ENCODE data around the gene PPP2R2B. TPM values are rescaled to one million over a fixed set of nuclear protein-coding genes. Genes with fewer than 3 reads are reported as not detected.

Gene PPP2R2B
- total RNA-seq, 4 donors from 2014 or later = 0.20 to 1.9 (median 1.3) TPM

- intact Hi-C loops (cut with DNase I; ENCODE audit: low total_unique reads) = no loop called here
- Histone ChIP-seq H3K27ac (peak overlapping the region in 2 of 4 donors; percentile 0 to 12), H3K4me1 (no peaks in the 10 kb centered on the region), H3K27me3 (no peaks in the 10 kb centered on the region), H3K36me3 (no peaks in the 10 kb centered on the region), H3K9me3 (no peaks in the 10 kb centered on the region), H3K4me3 (no peak overlapping the region)
- DNase-seq = no peak
- in situ Hi-C loops (cut with MboI; ENCODE audit: low pct_ligation_motif_present in 1 of 4, low pct_unique_long_range_greater_than_20kb in 1 of 4, low sequenced_read_pairs in 3 of 4) = no loop called here
- 46 to 60% methylated on average over 2 of the region's 2 CpGs for WGBS, 2 donors (ENCODE audit: low coverage in 1 of 2)
- TF ChIP-seq CTCF (IDR thresholded peaks at IDR 0.05) (no peak), POLR2AphosphoS5 (IDR thresholded peaks at IDR 0.05) (no peak), EP300 (IDR thresholded peaks at IDR 0.05; ENCODE audit: low read depth) (no peak), POLR2A (IDR thresholded peaks at IDR 0.05) (no peak)
These were observed 196.9 kb downstream of the PPP2R2B start for GRCh38 chr5:146681585-146682105.

DNA sequence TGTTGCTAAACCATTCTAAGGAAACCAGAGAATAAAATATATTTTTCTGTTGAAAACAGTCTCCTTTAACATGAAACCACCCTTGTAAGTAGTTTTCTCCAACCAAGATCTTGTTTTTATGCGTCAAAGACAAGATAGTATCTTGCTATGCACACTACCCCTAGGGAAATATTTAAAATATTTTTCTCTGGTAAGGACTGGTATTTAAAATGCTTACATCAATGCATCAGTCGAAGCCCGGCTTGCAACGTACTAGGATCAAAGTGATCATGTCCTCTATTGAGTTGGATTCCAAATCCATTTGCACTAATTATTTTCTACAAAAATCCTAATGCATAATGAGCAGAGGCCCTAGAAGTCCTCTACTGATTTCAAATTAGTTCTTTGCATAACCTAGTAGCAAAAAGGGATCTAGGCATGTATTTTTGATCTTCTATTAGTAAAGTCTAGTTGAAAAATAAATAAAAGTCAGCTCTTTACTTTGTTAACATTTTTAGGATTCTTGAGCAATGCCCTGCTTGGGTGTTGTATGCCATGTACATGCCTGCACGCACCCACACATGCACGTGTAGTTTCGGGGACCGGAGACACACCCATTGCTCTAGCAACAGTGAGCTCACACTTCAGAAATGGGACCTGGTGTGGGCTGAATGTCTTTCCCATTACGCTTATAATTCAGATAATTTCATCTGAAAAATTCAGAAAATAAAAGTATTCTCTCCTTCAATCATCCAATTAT, 197.5 kb downstream of the PPP2R2B start:
- no peaks in the 10 kb centered on the region for H3K9me3 ChIP-seq
- H3K27ac ChIP-seq = peak overlapping the region in 1 of 4 donors; percentile 12
- in situ Hi-C loops (cut with MboI; ENCODE audit: low pct_ligation_motif_present in 1 of 4, low pct_unique_long_range_greater_than_20kb in 1 of 4, low sequenced_read_pairs in 3 of 4) = no loop called here
- DNase-seq = no peak
- no peaks in the 10 kb centered on the region for H3K4me1 ChIP-seq
- intact Hi-C loops (cut with DNase I; ENCODE audit: low total_unique reads) = no loop called here
- no peaks in the 10 kb centered on the region for H3K36me3 ChIP-seq
- no peaks in the 10 kb centered on the region for H3K27me3 ChIP-seq
- no peak overlapping the region for H3K4me3 ChIP-seq
- WGBS, 2 donors (ENCODE audit: low coverage in 1 of 2) = 78 to 90% methylated on average over 9 of the region's 9 CpGs
- TF ChIP-seq POLR2AphosphoS5 (IDR thresholded peaks at IDR 0.05) = no peak
- no peak for TF ChIP-seq EP300 (IDR thresholded peaks at IDR 0.05; ENCODE audit: low read depth)
- no peak for TF ChIP-seq POLR2A (IDR thresholded peaks at IDR 0.05)
- TF ChIP-seq CTCF (IDR thresholded peaks at IDR 0.05) = no peak

- no peak for DNase-seq
- in situ Hi-C loops (cut with MboI; ENCODE audit: low pct_ligation_motif_present in 1 of 4, low pct_unique_long_range_greater_than_20kb in 1 of 4, low sequenced_read_pairs in 3 of 4) = no loop called here
- Histone ChIP-seq H3K27me3 (no peaks in the 10 kb centered on the region), H3K9me3 (no peaks in the 10 kb centered on the region), H3K4me1 (no peaks in the 10 kb centered on the region), H3K27ac (no peak overlapping the region), H3K4me3 (no peak overlapping the region), H3K36me3 (no peaks in the 10 kb centered on the region)
- WGBS, 2 donors (ENCODE audit: low coverage in 1 of 2) = 39% methylated on average over 4 of the region's 4 CpGs; no CpG with 5 or more reads in 1 of the 2 donors
- intact Hi-C loops (cut with DNase I; ENCODE audit: low total_unique reads) = no loop called here
- no peak for TF ChIP-seq POLR2AphosphoS5 (IDR thresholded peaks at IDR 0.05)
These were observed 202.9 kb downstream of the PPP2R2B start for GRCh38 chr5:146675636-146676035.

GRCh38 chr5:146672866-146673265, 205.7 kb downstream of the PPP2R2B start:
- 73 to 87% methylated on average over 1 of the region's 1 CpG for WGBS, 2 donors (ENCODE audit: low coverage in 1 of 2)
- no peaks in the 10 kb centered on the region for H3K9me3 ChIP-seq
- TF ChIP-seq POLR2A (IDR thresholded peaks at IDR 0.05) (no peak), EP300 (IDR thresholded peaks at IDR 0.05; ENCODE audit: low read depth) (no peak), POLR2AphosphoS5 (IDR thresholded peaks at IDR 0.05) (no peak), CTCF (IDR thresholded peaks at IDR 0.05) (no peak)
- H3K27ac ChIP-seq = no peak overlapping the region
- DNase-seq = no peak
- intact Hi-C loops (cut with DNase I; ENCODE audit: low total_unique reads) = no loop called here
- H3K27me3 ChIP-seq = no peaks in the 10 kb centered on the region
- no peak overlapping the region for H3K4me3 ChIP-seq
- in situ Hi-C loops (cut with MboI; ENCODE audit: low pct_ligation_motif_present in 1 of 4, low pct_unique_long_range_greater_than_20kb in 1 of 4, low sequenced_read_pairs in 3 of 4) = loop anchor here in 2 of 4 donors (25.0 kb wide), 1 partner anchor 289 kb away; no protein-coding TSS in a partner anchor
- H3K4me1 ChIP-seq = peaks cover 0 to 2% (median 0%) of the 10 kb centered on the region in 4 donors
- H3K36me3 ChIP-seq = no peaks in the 10 kb centered on the region

Data from transverse colon (tissue), 4 donors.